ENCODE results near the gene CORIN.

The CORIN gene

GRCh38 chr4:47659342-47659741, 178.5 kb downstream of the CORIN start:
- H3K27me3 ChIP-seq (ENCODE audit: control insufficient read depth in 1 of 2, insufficient read depth in 2 of 2, low read length in 2 of 2): no peaks in the 10 kb centered on the region
- H3K36me3 ChIP-seq (ENCODE audit: control insufficient read depth in 1 of 2, insufficient read depth in 2 of 2, low read length in 2 of 2): no peaks in the 10 kb centered on the region
- no peak overlapping the region for H3K4me3 ChIP-seq (ENCODE audit: low read depth in 1 of 2, low read length in 2 of 2)
- H3K27ac ChIP-seq (ENCODE audit: low read depth, low read length): no peak overlapping the region
- H3K9ac ChIP-seq (ENCODE audit: low read depth in 1 of 2, low read length in 2 of 2): no peak overlapping the region
- H3K4me1 ChIP-seq (ENCODE audit: control insufficient read depth in 1 of 2, insufficient read depth in 2 of 2, low read length in 2 of 2): no peaks in the 10 kb centered on the region
- H3K9me3 ChIP-seq (ENCODE audit: control insufficient read depth in 1 of 2, low read length in 2 of 2): no peaks in the 10 kb centered on the region

GRCh38 chr4:47654972-47655693, 182.7 kb downstream of the CORIN start:
- no peaks in the 10 kb centered on the region for H3K36me3 ChIP-seq (ENCODE audit: control insufficient read depth in 1 of 2, insufficient read depth in 2 of 2, low read length in 2 of 2)
- H3K9ac ChIP-seq (ENCODE audit: low read depth in 1 of 2, low read length in 2 of 2): no peak overlapping the region
- H3K4me3 ChIP-seq (ENCODE audit: low read depth in 1 of 2, low read length in 2 of 2): no peak overlapping the region
- H3K4me1 ChIP-seq (ENCODE audit: control insufficient read depth in 1 of 2, insufficient read depth in 2 of 2, low read length in 2 of 2): no peaks in the 10 kb centered on the region
- H3K27ac ChIP-seq (ENCODE audit: low read depth, low read length): no peak overlapping the region
- no peaks in the 10 kb centered on the region for H3K9me3 ChIP-seq (ENCODE audit: control insufficient read depth in 1 of 2, low read length in 2 of 2)
- no peaks in the 10 kb centered on the region for H3K27me3 ChIP-seq (ENCODE audit: control insufficient read depth in 1 of 2, insufficient read depth in 2 of 2, low read length in 2 of 2)

GRCh38 chr4:47652092-47652491, 185.8 kb downstream of the CORIN start:
- no peak overlapping the region for H3K9ac ChIP-seq (ENCODE audit: low read depth in 1 of 2, low read length in 2 of 2)
- H3K36me3 ChIP-seq (ENCODE audit: control insufficient read depth in 1 of 2, insufficient read depth in 2 of 2, low read length in 2 of 2): no peaks in the 10 kb centered on the region
- H3K27me3 ChIP-seq (ENCODE audit: control insufficient read depth in 1 of 2, insufficient read depth in 2 of 2, low read length in 2 of 2): peaks cover 0 to 3% of the 10 kb centered on the region in 2 donors
- no peak overlapping the region for H3K4me3 ChIP-seq (ENCODE audit: low read depth in 1 of 2, low read length in 2 of 2)
- no peak overlapping the region for H3K27ac ChIP-seq (ENCODE audit: low read depth, low read length)
- no peaks in the 10 kb centered on the region for H3K4me1 ChIP-seq (ENCODE audit: control insufficient read depth in 1 of 2, insufficient read depth in 2 of 2, low read length in 2 of 2)
- no peaks in the 10 kb centered on the region for H3K9me3 ChIP-seq (ENCODE audit: control insufficient read depth in 1 of 2, low read length in 2 of 2)

- Histone ChIP-seq H3K9me3 (ENCODE audit: control insufficient read depth in 1 of 2, low read length in 2 of 2) (no peaks in the 10 kb centered on the region), H3K27me3 (ENCODE audit: control insufficient read depth in 1 of 2, insufficient read depth in 2 of 2, low read length in 2 of 2) (peaks cover 0 to 3% of the 10 kb centered on the region in 2 donors), H3K4me3 (ENCODE audit: low read depth in 1 of 2, low read length in 2 of 2) (no peak overlapping the region), H3K27ac (ENCODE audit: low read depth, low read length) (no peak overlapping the region), H3K36me3 (ENCODE audit: control insufficient read depth in 1 of 2, insufficient read depth in 2 of 2, low read length in 2 of 2) (no peaks in the 10 kb centered on the region), H3K4me1 (ENCODE audit: control insufficient read depth in 1 of 2, insufficient read depth in 2 of 2, low read length in 2 of 2) (no peaks in the 10 kb centered on the region), H3K9ac (ENCODE audit: low read depth in 1 of 2, low read length in 2 of 2) (no peak overlapping the region)
Measured at GRCh38 chr4:47651231-47651630, 186.6 kb downstream of the CORIN start.

GRCh38 chr4:47650584-47651130, 187.2 kb downstream of the CORIN start:
- Histone ChIP-seq H3K27ac (ENCODE audit: low read depth, low read length) (no peak overlapping the region), H3K27me3 (ENCODE audit: control insufficient read depth in 1 of 2, insufficient read depth in 2 of 2, low read length in 2 of 2) (peaks cover 0 to 3% of the 10 kb centered on the region in 2 donors), H3K36me3 (ENCODE audit: control insufficient read depth in 1 of 2, insufficient read depth in 2 of 2, low read length in 2 of 2) (no peaks in the 10 kb centered on the region), H3K9me3 (ENCODE audit: control insufficient read depth in 1 of 2, low read length in 2 of 2) (no peaks in the 10 kb centered on the region), H3K9ac (ENCODE audit: low read depth in 1 of 2, low read length in 2 of 2) (no peak overlapping the region), H3K4me3 (ENCODE audit: low read depth in 1 of 2, low read length in 2 of 2) (no peak overlapping the region), H3K4me1 (ENCODE audit: control insufficient read depth in 1 of 2, insufficient read depth in 2 of 2, low read length in 2 of 2) (no peaks in the 10 kb centered on the region)

- H3K9me3 ChIP-seq (ENCODE audit: control insufficient read depth in 1 of 2, low read length in 2 of 2): no peaks in the 10 kb centered on the region
- no peak overlapping the region for H3K9ac ChIP-seq (ENCODE audit: low read depth in 1 of 2, low read length in 2 of 2)
- H3K36me3 ChIP-seq (ENCODE audit: control insufficient read depth in 1 of 2, insufficient read depth in 2 of 2, low read length in 2 of 2): no peaks in the 10 kb centered on the region
- peaks cover 0 to 3% of the 10 kb centered on the region in 2 donors for H3K27me3 ChIP-seq (ENCODE audit: control insufficient read depth in 1 of 2, insufficient read depth in 2 of 2, low read length in 2 of 2)
- H3K27ac ChIP-seq (ENCODE audit: low read depth, low read length): no peak overlapping the region
- no peak overlapping the region for H3K4me3 ChIP-seq (ENCODE audit: low read depth in 1 of 2, low read length in 2 of 2)
- no peaks in the 10 kb centered on the region for H3K4me1 ChIP-seq (ENCODE audit: control insufficient read depth in 1 of 2, insufficient read depth in 2 of 2, low read length in 2 of 2)
Measured at GRCh38 chr4:47647544-47647943, 190.3 kb downstream of the CORIN start.

- H3K27ac ChIP-seq (ENCODE audit: low read depth, low read length): no peak overlapping the region
- H3K9ac ChIP-seq (ENCODE audit: low read depth in 1 of 2, low read length in 2 of 2): no peak overlapping the region
- H3K27me3 ChIP-seq (ENCODE audit: control insufficient read depth in 1 of 2, insufficient read depth in 2 of 2, low read length in 2 of 2): peaks cover 0 to 3% of the 10 kb centered on the region in 2 donors
- H3K4me3 ChIP-seq (ENCODE audit: low read depth in 1 of 2, low read length in 2 of 2): no peak overlapping the region
- H3K9me3 ChIP-seq (ENCODE audit: control insufficient read depth in 1 of 2, low read length in 2 of 2): no peaks in the 10 kb centered on the region
- H3K36me3 ChIP-seq (ENCODE audit: control insufficient read depth in 1 of 2, insufficient read depth in 2 of 2, low read length in 2 of 2): no peaks in the 10 kb centered on the region
- no peaks in the 10 kb centered on the region for H3K4me1 ChIP-seq (ENCODE audit: control insufficient read depth in 1 of 2, insufficient read depth in 2 of 2, low read length in 2 of 2)
Measured at GRCh38 chr4:47647029-47647428, 190.8 kb downstream of the CORIN start.

- Histone ChIP-seq H3K9me3 (ENCODE audit: control insufficient read depth in 1 of 2, low read length in 2 of 2) (no peaks in the 10 kb centered on the region), H3K9ac (ENCODE audit: low read depth in 1 of 2, low read length in 2 of 2) (no peak overlapping the region), H3K36me3 (ENCODE audit: control insufficient read depth in 1 of 2, insufficient read depth in 2 of 2, low read length in 2 of 2) (no peaks in the 10 kb centered on the region), H3K27ac (ENCODE audit: low read depth, low read length) (no peak overlapping the region), H3K4me3 (ENCODE audit: low read depth in 1 of 2, low read length in 2 of 2) (no peak overlapping the region), H3K4me1 (ENCODE audit: control insufficient read depth in 1 of 2, insufficient read depth in 2 of 2, low read length in 2 of 2) (no peaks in the 10 kb centered on the region), H3K27me3 (ENCODE audit: control insufficient read depth in 1 of 2, insufficient read depth in 2 of 2, low read length in 2 of 2) (peaks cover 0 to 3% of the 10 kb centered on the region in 2 donors)
Measured at GRCh38 chr4:47646372-47646771, 191.5 kb downstream of the CORIN start.

- H3K36me3 ChIP-seq (ENCODE audit: control insufficient read depth in 1 of 2, insufficient read depth in 2 of 2, low read length in 2 of 2): no peaks in the 10 kb centered on the region
- no peak overlapping the region for H3K27ac ChIP-seq (ENCODE audit: low read depth, low read length)
- H3K27me3 ChIP-seq (ENCODE audit: control insufficient read depth in 1 of 2, insufficient read depth in 2 of 2, low read length in 2 of 2): no peaks in the 10 kb centered on the region
- H3K9me3 ChIP-seq (ENCODE audit: control insufficient read depth in 1 of 2, low read length in 2 of 2): no peaks in the 10 kb centered on the region
- H3K9ac ChIP-seq (ENCODE audit: low read depth in 1 of 2, low read length in 2 of 2): no peak overlapping the region
- no peaks in the 10 kb centered on the region for H3K4me1 ChIP-seq (ENCODE audit: control insufficient read depth in 1 of 2, insufficient read depth in 2 of 2, low read length in 2 of 2)
- H3K4me3 ChIP-seq (ENCODE audit: low read depth in 1 of 2, low read length in 2 of 2): no peak overlapping the region
Measured at GRCh38 chr4:47643845-47644244, 194.0 kb downstream of the CORIN start.

- Histone ChIP-seq H3K36me3 (ENCODE audit: control insufficient read depth in 1 of 2, insufficient read depth in 2 of 2, low read length in 2 of 2) (no peaks in the 10 kb centered on the region), H3K27me3 (ENCODE audit: control insufficient read depth in 1 of 2, insufficient read depth in 2 of 2, low read length in 2 of 2) (no peaks in the 10 kb centered on the region), H3K9me3 (ENCODE audit: control insufficient read depth in 1 of 2, low read length in 2 of 2) (no peaks in the 10 kb centered on the region), H3K4me3 (ENCODE audit: low read depth in 1 of 2, low read length in 2 of 2) (no peak overlapping the region), H3K27ac (ENCODE audit: low read depth, low read length) (no peak overlapping the region), H3K9ac (ENCODE audit: low read depth in 1 of 2, low read length in 2 of 2) (no peak overlapping the region), H3K4me1 (ENCODE audit: control insufficient read depth in 1 of 2, insufficient read depth in 2 of 2, low read length in 2 of 2) (no peaks in the 10 kb centered on the region)
Measured at GRCh38 chr4:47642985-47643760, 194.7 kb downstream of the CORIN start.

Measured in duodenal mucosa (tissue), 2 donors.